HepG2 (cell line): ENCODE results near the gene OGG1. TPM values are rescaled to one million over a fixed set of nuclear protein-coding genes. Genes with fewer than 3 reads are reported as not detected.

Source experiments
- ADNP ChIP-seq: sonication (generic); formaldehyde crosslinking; IDR thresholded peaks from 2 replicates; pipeline ENCODE4 v1.4.0; 2020; ENCODE audit warnings: missing genetic modification reagents
- AGO1 ChIP-seq: fragments of 200-400 bp; formaldehyde crosslinking; IDR thresholded peaks from 2 replicates; pipeline ENCODE4 v1.6.1; 2017; ENCODE audit warnings: mild to moderate bottlenecking, low read depth, low read length, moderate library complexity; ENCODE audit not compliant: poor library complexity, severe bottlenecking
- ARNT ChIP-seq: fragments of 450-650 bp; IDR thresholded peaks from 2 replicates; pipeline ENCODE4 v1.6.1; 2017
- FOXM1 ChIP-seq: sonication (generic); formaldehyde crosslinking; IDR thresholded peaks from 2 replicates; pipeline ENCODE4 v1.5.0; 2020; ENCODE audit warnings: missing genetic modification reagents
- HIVEP1 ChIP-seq: sonication (generic); formaldehyde crosslinking; IDR thresholded peaks from 2 replicates; pipeline ENCODE4 v1.4.0; 2020; ENCODE audit warnings: mild to moderate bottlenecking, missing genetic modification reagents
- HMGA1 ChIP-seq: sonication (generic); formaldehyde crosslinking; conservative IDR thresholded peaks from 2 replicates; pipeline ENCODE4 v1.4.0; 2020; ENCODE audit warnings: missing genetic modification reagents
- MEF2D ChIP-seq: sonication (generic); formaldehyde crosslinking; IDR thresholded peaks from 2 replicates; pipeline ENCODE4 v1.5.1; 2020; ENCODE audit warnings: mild to moderate bottlenecking, missing genetic modification reagents
- MIXL1 ChIP-seq: IDR thresholded peaks from 2 replicates; pipeline ENCODE4 v1.6.1; 2016
- MTERF4 ChIP-seq: sonication (generic); formaldehyde crosslinking; IDR thresholded peaks from 2 replicates; pipeline ENCODE4 v1.8.0; 2023; ENCODE audit warnings: mild to moderate bottlenecking, missing genetic modification reagents
- NFKB2 ChIP-seq: sonication (generic); formaldehyde crosslinking; IDR thresholded peaks from 2 replicates; pipeline ENCODE4 v1.4.0; 2020; ENCODE audit warnings: missing genetic modification reagents, borderline replicate concordance
- PCBP1 ChIP-seq: fragments of 200-400 bp; formaldehyde crosslinking; IDR thresholded peaks from 2 replicates; pipeline ENCODE4 v1.6.1; 2017; ENCODE audit warnings: mild to moderate bottlenecking, low read depth, low read length, borderline replicate concordance
- PRPF4 ChIP-seq: fragments of 200-400 bp; formaldehyde crosslinking; IDR thresholded peaks from 2 replicates; pipeline ENCODE4 v1.6.1; 2016; ENCODE audit warnings: low read length, low read depth; ENCODE audit not compliant: poor library complexity, severe bottlenecking
- SMAD9 ChIP-seq: sonication (generic); formaldehyde crosslinking; IDR thresholded peaks from 2 replicates; pipeline ENCODE4 v1.5.1; 2020; ENCODE audit warnings: mild to moderate bottlenecking, missing genetic modification reagents
- YEATS4 ChIP-seq: sonication (generic); formaldehyde crosslinking; IDR thresholded peaks from 2 replicates; pipeline ENCODE4 v1.4.0; 2020; ENCODE audit warnings: missing genetic modification reagents, borderline replicate concordance
- ZNF253 ChIP-seq: sonication (generic); formaldehyde crosslinking; IDR thresholded peaks from 2 replicates; pipeline ENCODE4 v1.8.0; 2022; ENCODE audit warnings: mild to moderate bottlenecking, missing genetic modification reagents, borderline replicate concordance
- ZNF678 ChIP-seq: sonication (generic); formaldehyde crosslinking; IDR thresholded peaks from 2 replicates; pipeline ENCODE4 v1.4.0; 2020; ENCODE audit warnings: mild to moderate bottlenecking, missing genetic modification reagents
- polyA plus RNA-seq, 8 experiments: library from polyadenylated mRNA; depleted of rRNA in 3 of 8; stranded (reverse) in 7 of 8; unstranded in 1 of 8; fragments of >200 nt; fragmentation: Illumina TruSeq in 4 of 8; extraction: Trizol in 4 of 8; gene quantifications; 2 replicates each; pipeline versions ENCODE4 v1.2.1 to v1.2.3, GENCODE V29; 2011 to 2016; ENCODE audit warnings: low read depth in 4 of 8, missing spikeins in 1 of 8, mixed read lengths in 1 of 8; ENCODE audit not compliant: insufficient read depth in 1 of 8
- total RNA-seq, 5 experiments: library from RNA; depleted of rRNA; stranded (reverse); fragments of >200 nt; fragmentation: Illumina TruSeq; extraction: Trizol; gene quantifications; 2 replicates each; pipeline ENCODE4 v1.2.3, GENCODE V29; 2016; ENCODE audit warnings: low read depth in 1 of 5
- TF ChIP-seq, protein P1 (sequence below): sonication (generic); formaldehyde crosslinking; IDR thresholded peaks from 2 replicates; pipeline ENCODE4 v1.8.1; 2023; ENCODE audit warnings: mild to moderate bottlenecking, missing genetic modification reagents
- TF ChIP-seq, protein P2 (sequence below): IDR thresholded peaks from 2 replicates; pipeline ENCODE4 v1.6.1; 2018; ENCODE audit warnings: missing genetic modification reagents, mild to moderate bottlenecking, missing compliant biosample characterization
- TF ChIP-seq, protein P3 (sequence below): sonication (generic); formaldehyde crosslinking; IDR thresholded peaks from 2 replicates; pipeline ENCODE4 v1.4.0; 2020; ENCODE audit warnings: missing genetic modification reagents
- TF ChIP-seq, protein P4 (sequence below): sonication (generic); formaldehyde crosslinking; IDR thresholded peaks from 2 replicates; pipeline ENCODE4 v1.4.0; 2020; ENCODE audit warnings: missing genetic modification reagents

The OGG1 gene
- total and polyA plus RNA-seq, 2 of the 13 experiments (the other 11 are each of a cell fraction or from before 2014, with no cell fraction given), result 28.7 to 33.2 TPM

DNA sequence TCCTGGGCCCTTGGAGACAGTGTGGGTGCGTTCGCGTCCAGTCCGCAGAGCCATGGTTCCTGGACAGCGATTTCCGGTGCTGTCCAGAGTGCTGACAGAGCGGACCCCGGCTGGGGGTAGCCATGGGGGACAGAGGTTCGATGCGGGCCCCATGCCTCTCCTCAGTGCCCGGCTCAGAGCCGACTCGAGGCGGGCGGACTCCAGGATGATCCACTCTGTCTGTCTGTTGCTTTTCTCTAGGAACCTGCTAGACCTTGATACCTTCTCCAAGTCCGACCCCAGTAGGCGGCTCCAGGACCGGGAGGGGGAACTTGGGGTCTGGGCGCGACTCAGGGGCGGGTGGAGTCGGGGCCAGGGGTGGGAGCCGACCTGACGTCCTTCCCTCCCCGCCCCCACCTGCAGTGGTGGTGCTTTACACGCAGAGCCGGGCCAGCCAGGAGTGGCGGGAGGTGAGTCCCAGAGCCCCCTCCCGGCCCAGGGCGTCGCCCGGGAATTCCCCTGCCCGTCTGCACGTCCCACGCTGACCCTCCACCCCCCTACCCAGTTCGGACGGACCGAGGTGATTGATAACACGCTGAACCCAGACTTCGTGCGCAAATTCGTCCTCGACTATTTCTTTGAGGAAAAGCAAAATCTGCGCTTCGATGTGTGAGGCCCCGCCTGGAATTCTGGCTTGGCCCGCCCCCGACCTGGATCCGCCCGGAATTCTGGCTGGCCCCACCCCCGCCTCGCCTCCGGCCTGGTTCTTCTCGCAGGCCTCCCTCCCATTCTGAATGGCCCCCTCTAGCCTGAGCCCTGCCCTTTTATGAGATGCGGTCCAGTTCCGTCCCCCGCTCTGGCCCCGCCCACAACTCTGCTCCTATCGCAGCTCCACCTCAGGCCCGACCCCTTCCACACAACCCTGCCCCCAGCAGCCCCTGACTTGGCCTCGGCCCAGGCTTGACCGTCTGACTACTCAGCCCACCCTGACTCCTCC, 45.1 kb upstream of the OGG1 start (continued):
- TF ChIP-seq, protein P1, sequence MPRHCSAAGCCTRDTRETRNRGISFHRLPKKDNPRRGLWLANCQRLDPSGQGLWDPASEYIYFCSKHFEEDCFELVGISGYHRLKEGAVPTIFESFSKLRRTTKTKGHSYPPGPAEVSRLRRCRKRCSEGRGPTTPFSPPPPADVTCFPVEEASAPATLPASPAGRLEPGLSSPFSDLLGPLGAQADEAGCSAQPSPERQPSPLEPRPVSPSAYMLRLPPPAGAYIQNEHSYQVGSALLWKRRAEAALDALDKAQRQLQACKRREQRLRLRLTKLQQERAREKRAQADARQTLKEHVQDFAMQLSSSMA (CRISPR knock-in tag), result 0 out of 2 replicates have a peak, but pooled peaks have one; percentile 55
- TF ChIP-seq FOXM1 (CRISPR knock-in tag), result 0 out of 2 replicates have a peak, but pooled peaks have one; percentile 63
- TF ChIP-seq, protein P2, sequence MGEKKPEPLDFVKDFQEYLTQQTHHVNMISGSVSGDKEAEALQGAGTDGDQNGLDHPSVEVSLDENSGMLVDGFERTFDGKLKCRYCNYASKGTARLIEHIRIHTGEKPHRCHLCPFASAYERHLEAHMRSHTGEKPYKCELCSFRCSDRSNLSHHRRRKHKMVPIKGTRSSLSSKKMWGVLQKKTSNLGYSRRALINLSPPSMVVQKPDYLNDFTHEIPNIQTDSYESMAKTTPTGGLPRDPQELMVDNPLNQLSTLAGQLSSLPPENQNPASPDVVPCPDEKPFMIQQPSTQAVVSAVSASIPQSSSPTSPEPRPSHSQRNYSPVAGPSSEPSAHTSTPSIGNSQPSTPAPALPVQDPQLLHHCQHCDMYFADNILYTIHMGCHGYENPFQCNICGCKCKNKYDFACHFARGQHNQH (CRISPR knock-in tag), result peak; percentile 34; the same call in 1 of the 2 replicates
- TF ChIP-seq ARNT, result no peak
- no peak for TF ChIP-seq YEATS4 (CRISPR knock-in tag)
- no peak for TF ChIP-seq ZNF253 (CRISPR knock-in tag)
- TF ChIP-seq MEF2D (CRISPR knock-in tag), result 0 out of 2 replicates have a peak, but pooled peaks have one; percentile 45
- TF ChIP-seq PRPF4, result no peak
- TF ChIP-seq, protein P3, sequence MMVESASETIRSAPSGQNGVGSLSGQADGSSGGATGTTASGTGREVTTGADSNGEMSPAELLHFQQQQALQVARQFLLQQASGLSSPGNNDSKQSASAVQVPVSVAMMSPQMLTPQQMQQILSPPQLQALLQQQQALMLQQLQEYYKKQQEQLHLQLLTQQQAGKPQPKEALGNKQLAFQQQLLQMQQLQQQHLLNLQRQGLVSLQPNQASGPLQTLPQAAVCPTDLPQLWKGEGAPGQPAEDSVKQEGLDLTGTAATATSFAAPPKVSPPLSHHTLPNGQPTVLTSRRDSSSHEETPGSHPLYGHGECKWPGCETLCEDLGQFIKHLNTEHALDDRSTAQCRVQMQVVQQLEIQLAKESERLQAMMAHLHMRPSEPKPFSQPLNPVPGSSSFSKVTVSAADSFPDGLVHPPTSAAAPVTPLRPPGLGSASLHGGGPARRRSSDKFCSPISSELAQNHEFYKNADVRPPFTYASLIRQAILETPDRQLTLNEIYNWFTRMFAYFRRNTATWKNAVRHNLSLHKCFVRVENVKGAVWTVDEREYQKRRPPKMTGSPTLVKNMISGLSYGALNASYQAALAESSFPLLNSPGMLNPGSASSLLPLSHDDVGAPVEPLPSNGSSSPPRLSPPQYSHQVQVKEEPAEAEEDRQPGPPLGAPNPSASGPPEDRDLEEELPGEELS (CRISPR knock-in tag), result no peak
- peak; percentile 74 for TF ChIP-seq NFKB2 (CRISPR knock-in tag)
- no peak for TF ChIP-seq ADNP
- peak; percentile 85; the same call in 1 of the 2 replicates for TF ChIP-seq SMAD9 (CRISPR knock-in tag)
- TF ChIP-seq MIXL1 (CRISPR knock-in tag), result no peak
- TF ChIP-seq PCBP1, result 0 out of 2 replicates have a peak, but pooled peaks have one; percentile 54
- 0 out of 2 replicates have a peak, but pooled peaks have one; percentile 49 for TF ChIP-seq MTERF4 (CRISPR knock-in tag)
- TF ChIP-seq HIVEP1 (CRISPR knock-in tag), result no peak
- no peak for TF ChIP-seq ZNF678 (CRISPR knock-in tag)
- TF ChIP-seq AGO1, result no peak
- TF ChIP-seq, protein P4, sequence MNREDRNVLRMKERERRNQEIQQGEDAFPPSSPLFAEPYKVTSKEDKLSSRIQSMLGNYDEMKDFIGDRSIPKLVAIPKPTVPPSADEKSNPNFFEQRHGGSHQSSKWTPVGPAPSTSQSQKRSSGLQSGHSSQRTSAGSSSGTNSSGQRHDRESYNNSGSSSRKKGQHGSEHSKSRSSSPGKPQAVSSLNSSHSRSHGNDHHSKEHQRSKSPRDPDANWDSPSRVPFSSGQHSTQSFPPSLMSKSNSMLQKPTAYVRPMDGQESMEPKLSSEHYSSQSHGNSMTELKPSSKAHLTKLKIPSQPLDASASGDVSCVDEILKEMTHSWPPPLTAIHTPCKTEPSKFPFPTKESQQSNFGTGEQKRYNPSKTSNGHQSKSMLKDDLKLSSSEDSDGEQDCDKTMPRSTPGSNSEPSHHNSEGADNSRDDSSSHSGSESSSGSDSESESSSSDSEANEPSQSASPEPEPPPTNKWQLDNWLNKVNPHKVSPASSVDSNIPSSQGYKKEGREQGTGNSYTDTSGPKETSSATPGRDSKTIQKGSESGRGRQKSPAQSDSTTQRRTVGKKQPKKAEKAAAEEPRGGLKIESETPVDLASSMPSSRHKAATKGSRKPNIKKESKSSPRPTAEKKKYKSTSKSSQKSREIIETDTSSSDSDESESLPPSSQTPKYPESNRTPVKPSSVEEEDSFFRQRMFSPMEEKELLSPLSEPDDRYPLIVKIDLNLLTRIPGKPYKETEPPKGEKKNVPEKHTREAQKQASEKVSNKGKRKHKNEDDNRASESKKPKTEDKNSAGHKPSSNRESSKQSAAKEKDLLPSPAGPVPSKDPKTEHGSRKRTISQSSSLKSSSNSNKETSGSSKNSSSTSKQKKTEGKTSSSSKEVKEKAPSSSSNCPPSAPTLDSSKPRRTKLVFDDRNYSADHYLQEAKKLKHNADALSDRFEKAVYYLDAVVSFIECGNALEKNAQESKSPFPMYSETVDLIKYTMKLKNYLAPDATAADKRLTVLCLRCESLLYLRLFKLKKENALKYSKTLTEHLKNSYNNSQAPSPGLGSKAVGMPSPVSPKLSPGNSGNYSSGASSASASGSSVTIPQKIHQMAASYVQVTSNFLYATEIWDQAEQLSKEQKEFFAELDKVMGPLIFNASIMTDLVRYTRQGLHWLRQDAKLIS (CRISPR knock-in tag), result no peak
- no peak for TF ChIP-seq HMGA1
